ENCODE results near the gene PDHX.

PDHX gene

GRCh38 chr11:34959770-34960169 is 43.4 kb downstream of the PDHX start:
- DNase-seq = no peak

GRCh38 chr11:34960277-34960676 is 43.9 kb downstream of the PDHX start:
- no peak for DNase-seq

GRCh38 chr11:34962034-34962433 is 45.6 kb downstream of the PDHX start:
- no peak for DNase-seq

GRCh38 chr11:34963351-34963750 is 46.9 kb downstream of the PDHX start:
- DNase-seq = no peak

GRCh38 chr11:34964610-34965331 is 48.4 kb downstream of the PDHX start:
- no peak for DNase-seq

GRCh38 chr11:34968862-34969261 is 52.4 kb downstream of the PDHX start:
- no peak for DNase-seq

- no peak for DNase-seq
Observed at GRCh38 chr11:34970033-34970432, 53.6 kb downstream of the PDHX start.

- no peak for DNase-seq
Observed at GRCh38 chr11:34970480-34970879, 54.1 kb downstream of the PDHX start.

- DNase-seq = no peak
Observed at GRCh38 chr11:34971928-34972327, 55.5 kb downstream of the PDHX start.

- DNase-seq = no peak
Observed at GRCh38 chr11:34972366-34972765, 55.9 kb downstream of the PDHX start.

- DNase-seq = peak; percentile 87
Observed at GRCh38 chr11:34972892-34973291, 56.5 kb downstream of the PDHX start.

- no peak for DNase-seq
Observed at GRCh38 chr11:34975482-34975881, 59.1 kb downstream of the PDHX start.

- no peak for DNase-seq
Observed at GRCh38 chr11:34976496-34977088, 60.2 kb downstream of the PDHX start.

GRCh38 chr11:34977089-34977912 is 60.9 kb downstream of the PDHX start:
- peak; percentile 92 for DNase-seq

- DNase-seq = no peak
Observed at GRCh38 chr11:34978236-34979191, 62.1 kb downstream of the PDHX start.

GRCh38 chr11:34984514-34984913 is 68.1 kb downstream of the PDHX start:
- no peak for DNase-seq

GRCh38 chr11:34986883-34987520 is 70.6 kb downstream of the PDHX start:
- no peak for DNase-seq

GRCh38 chr11:34987617-34988016 is 71.2 kb downstream of the PDHX start:
- peak; percentile 20 for DNase-seq

GRCh38 chr11:34988294-34989255 is 72.2 kb downstream of the PDHX start:
- DNase-seq = peak; percentile 19

- DNase-seq = no peak
Observed at GRCh38 chr11:34990916-34991315, 74.5 kb downstream of the PDHX start.

GRCh38 chr11:34994854-34995253 is 78.4 kb downstream of the PDHX start:
- no peak for DNase-seq
